GM12865 (cell line): Measurements from ENCODE around the gene CYP27A1.

ENCODE experiments used
- DNase-seq: peaks from one replicate; pipeline ENCODE4 v3.0.0; 2010; ENCODE audit warnings: low read depth
- H3K4me3 ChIP-seq: 2 replicates; pipeline ENCODE4 v1.5.1; 2011; ENCODE audit warnings: mild to moderate bottlenecking, low read depth, low read length, control low read depth
- CTCF ChIP-seq: IDR thresholded peaks from 2 replicates; pipeline ENCODE4 v1.5.1; 2011; ENCODE audit warnings: low read length, control low read depth, low read depth, inconsistent platforms; ENCODE audit not compliant: insufficient read depth; ENCODE audit errors: missing control alignments

The CYP27A1 gene

GRCh38 chr2:218859556-218859987 is 77.6 kb downstream of the CYP27A1 start, which contains the start of gene WNT6:
Gene WNT6 (plus strand): TSS chr2:218859805. CDS start chr2:218860038, 233 bp downstream.
- no peak for TF ChIP-seq CTCF
- H3K4me3 ChIP-seq: no peak within 1 kb of the TSS
- no peak for DNase-seq

DNA sequence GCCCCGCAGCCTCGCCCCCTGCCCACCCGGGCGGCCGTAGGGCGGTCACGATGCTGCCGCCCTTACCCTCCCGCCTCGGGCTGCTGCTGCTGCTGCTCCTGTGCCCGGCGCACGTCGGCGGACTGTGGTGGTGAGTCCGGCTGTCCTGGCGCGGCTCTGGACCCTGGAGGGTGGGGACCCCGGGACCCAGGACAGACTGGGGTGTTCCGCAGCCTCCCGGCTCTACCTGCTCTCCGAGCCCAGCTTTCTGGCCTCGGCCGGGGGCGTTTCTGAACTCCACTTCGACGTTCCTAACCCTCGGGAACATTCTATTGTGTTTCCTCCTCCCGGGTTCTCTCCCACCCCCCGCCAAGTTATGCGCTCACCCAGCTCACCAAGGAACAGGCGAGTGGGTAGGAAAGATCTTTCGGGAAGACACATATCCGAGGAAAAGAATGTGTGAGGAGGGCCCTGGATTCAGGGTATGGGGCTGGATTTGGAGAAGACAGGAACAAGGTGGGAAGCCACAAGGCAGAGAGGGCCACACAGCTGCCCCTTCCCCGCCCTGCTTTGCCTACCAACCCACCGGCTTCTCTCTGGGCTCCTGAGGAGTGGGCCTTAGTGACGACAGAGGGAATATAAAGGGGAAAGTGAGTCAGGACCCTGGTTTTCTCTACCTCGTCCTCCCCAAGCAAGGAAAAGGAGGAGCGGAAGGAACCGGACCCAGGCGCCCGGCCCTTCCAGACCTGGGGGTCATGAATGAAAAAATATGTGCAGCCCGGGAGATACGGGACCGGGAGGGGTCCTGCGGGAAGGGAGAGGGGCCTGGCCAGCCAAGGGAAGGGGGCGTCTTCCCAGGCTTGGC is 78.3 kb downstream of the CYP27A1 start:
- no peak overlapping the region for H3K4me3 ChIP-seq
- no peak for DNase-seq
- TF ChIP-seq CTCF: no peak

DNA sequence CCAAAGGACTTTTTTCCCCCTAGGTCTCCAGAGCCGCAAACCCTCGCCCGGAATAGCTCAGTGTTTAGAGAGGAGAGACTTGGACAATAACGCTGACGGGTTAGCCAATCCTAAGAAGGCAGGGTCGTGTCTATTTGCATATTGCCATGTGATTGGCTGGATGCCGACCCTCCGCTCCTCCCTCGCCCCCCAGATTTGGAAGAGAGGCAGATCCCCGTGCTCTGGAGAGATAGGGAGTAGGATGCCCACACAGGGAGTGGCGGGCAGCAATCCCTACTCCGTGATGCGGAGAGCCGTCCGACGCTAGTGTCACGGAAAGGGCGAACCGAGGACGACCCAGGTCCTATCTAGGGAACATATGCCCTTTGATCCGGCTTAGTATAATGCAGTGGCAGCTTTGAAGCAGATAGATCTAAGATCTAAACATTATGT is 79.0 kb downstream of the CYP27A1 start:
- TF ChIP-seq CTCF: no peak
- DNase-seq: no peak
- no peak overlapping the region for H3K4me3 ChIP-seq

DNA sequence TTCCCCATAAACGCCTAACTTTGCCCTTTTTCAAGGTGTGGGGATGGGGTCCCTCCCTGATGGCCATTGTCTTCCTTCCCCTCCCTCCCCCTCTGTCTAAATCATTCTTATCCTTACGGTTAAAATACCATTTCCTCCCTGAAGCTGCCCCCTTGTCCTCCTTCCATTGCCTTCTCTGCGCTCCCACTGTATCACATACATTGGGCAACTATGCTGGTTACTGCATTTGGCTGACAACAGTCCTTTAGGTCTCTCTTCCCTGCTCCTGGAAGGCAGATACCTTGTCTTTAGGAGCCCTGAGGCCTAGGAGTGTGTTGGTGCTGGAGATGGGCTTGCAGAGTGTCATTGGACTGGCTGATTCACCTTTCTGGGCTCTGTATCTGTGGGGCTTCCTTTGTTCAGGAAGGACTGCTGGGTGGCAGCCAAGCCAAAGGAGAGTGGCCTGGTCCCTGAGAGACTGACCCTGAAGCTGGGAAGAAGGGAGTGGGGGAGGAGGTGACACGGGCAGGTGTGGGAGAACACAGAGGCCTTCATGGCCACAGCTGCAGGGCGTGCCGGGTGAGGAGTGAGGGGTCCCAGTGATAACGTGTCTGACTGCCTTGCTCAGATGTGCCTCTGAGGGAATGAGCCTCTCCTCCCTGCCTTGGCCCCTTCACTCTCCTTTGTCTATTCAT is 79.8 kb downstream of the CYP27A1 start:
- H3K4me3 ChIP-seq: no peak overlapping the region
- DNase-seq: no peak
- no peak for TF ChIP-seq CTCF

GRCh38 chr2:218863021-218863520 is 81.1 kb downstream of the CYP27A1 start:
- no peak for DNase-seq
- TF ChIP-seq CTCF: no peak

More at GRCh38 chr2:218863021-218863520, 81.1 kb downstream of the CYP27A1 start:
- no peak overlapping the region for H3K4me3 ChIP-seq
